Measurements from ENCODE around the gene SUSD6.
"Not testable (repeated sequence)": the region's sequence is repeated elsewhere in the genome, so short reads cannot be mapped to it uniquely, and the experiment has no call there.

SUSD6 gene

DNA sequence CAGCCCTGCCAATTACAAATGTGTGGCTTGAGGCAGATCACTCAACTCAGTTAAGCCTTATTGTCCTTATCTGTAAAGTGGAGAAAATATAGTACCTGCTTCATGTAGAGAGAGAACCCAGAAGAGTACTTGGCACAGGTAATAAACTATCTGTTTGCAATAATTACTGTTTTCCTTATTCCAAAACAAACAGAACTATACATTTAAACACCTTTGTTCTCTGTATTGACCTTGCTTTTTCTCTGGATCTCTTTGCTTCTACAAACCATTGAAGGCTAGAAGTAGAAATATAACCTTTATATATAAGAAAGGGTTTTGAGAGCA is 84.8 kb downstream of the SUSD6 start:
- Mint-ChIP-seq H3K4me1 (peaks cover 91% of the 10 kb centered on the region), H3K36me3 (peaks cover 20% of the 10 kb centered on the region), H3K9me3 (no peaks in the 10 kb centered on the region), H3K27ac (peak overlapping the region; percentile 91), H3K27me3 (no peaks in the 10 kb centered on the region), H3K4me3 (peak overlapping the region; percentile 49)

DNA sequence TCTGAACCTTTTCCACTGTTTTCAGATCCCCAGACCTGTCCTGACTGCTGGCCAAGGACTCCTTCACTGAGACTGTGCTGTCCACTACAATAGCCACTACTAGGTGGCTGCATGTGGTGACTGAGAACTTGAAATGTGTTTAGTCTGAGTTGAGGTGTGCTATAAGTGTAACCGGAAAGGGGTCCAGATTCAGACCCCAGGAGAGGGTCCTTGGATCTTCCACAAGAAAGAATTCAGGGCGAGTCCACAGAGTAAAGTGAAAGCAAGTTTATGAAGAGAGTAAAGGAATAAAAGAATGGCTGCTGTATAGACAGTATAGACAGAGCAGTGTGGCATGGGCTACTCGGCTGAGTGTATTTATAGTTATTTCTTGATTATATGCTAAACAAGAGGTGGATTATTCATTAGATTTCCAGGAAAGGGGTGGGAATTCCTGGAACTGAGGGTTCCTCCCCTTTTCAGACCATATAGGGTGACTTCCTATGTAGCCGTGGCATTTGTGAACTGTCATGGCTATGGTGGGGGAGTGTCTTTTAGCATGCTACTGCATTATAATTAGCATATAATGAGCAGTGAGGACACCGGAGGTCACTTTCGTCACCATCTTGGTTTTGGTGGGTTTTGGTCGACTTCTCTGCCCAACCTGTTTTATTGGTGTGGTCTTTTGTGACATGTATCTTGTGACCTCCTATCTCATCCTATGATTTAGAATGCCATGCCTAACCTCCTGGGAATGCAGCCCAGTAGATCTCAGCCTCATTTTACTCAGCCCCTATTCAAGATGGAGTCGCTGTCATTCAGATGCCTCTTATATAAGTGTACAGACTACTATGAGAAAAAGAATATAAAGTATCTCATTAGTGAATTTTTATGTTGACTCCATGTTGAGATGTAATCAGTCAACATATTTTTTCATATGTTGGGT is 85.5 kb downstream of the SUSD6 start:
- peaks cover 18% of the 10 kb centered on the region for H3K36me3 Mint-ChIP-seq
- H3K4me3 Mint-ChIP-seq, result peak overlapping the region; percentile 37
- H3K9me3 Mint-ChIP-seq, result no peaks in the 10 kb centered on the region
- no peaks in the 10 kb centered on the region for H3K27me3 Mint-ChIP-seq
- H3K4me1 Mint-ChIP-seq, result peaks cover 90% of the 10 kb centered on the region
- H3K27ac Mint-ChIP-seq, result peak overlapping the region; percentile 96

DNA sequence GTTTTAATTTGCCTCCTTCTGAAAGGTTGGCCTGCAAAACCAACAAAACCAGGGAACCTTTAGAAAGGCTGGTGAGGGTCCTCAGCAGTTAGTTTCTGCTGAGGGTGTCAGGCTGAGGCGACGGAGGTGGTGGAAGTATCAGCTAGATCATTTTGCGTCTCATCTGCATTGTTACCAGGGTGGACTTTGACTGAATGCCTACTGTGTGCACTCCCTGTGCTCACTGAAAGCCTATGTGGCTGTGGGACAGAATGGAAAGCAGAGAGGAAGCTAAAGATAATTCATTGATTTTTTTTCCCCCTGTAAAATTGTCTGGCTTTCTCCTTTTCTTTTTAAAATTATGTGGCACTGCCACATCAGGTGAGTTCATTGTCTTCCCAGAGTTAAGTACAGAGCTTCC is 87.2 kb downstream of the SUSD6 start:
- H3K9me3 Mint-ChIP-seq, result no peaks in the 10 kb centered on the region
- peaks cover 17% of the 10 kb centered on the region for H3K36me3 Mint-ChIP-seq
- H3K4me3 Mint-ChIP-seq, result no peak overlapping the region
- peak overlapping the region; percentile 36 for H3K27ac Mint-ChIP-seq
- no peaks in the 10 kb centered on the region for H3K27me3 Mint-ChIP-seq
- H3K4me1 Mint-ChIP-seq, result peaks cover 89% of the 10 kb centered on the region

DNA sequence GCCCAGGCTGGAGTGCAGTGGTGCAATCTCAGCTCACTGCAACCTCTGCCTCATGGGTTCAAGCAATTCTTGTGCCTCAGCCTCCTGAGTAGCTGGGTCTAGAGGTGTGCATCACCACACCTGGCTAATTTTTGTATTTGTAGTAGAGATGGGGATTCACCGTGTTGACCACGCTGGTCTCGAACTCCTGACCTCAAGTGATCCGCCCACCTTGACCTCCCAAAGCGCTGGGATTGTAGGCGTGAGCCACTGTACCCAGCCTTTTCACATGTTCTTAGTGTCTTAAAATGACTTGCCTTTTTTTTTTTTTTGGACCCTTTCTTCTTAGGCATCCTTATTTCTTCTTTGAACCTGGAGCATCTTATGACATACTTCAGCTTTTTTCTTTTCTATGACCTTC is 87.8 kb downstream of the SUSD6 start:
- H3K4me3 Mint-ChIP-seq, H3K9me3 Mint-ChIP-seq, H3K27me3 Mint-ChIP-seq: not testable (repeated sequence)
- H3K27ac Mint-ChIP-seq, result peak overlapping the region; percentile 84
- H3K4me1 Mint-ChIP-seq, result peaks cover 89% of the 10 kb centered on the region
- peaks cover 17% of the 10 kb centered on the region for H3K36me3 Mint-ChIP-seq

DNA sequence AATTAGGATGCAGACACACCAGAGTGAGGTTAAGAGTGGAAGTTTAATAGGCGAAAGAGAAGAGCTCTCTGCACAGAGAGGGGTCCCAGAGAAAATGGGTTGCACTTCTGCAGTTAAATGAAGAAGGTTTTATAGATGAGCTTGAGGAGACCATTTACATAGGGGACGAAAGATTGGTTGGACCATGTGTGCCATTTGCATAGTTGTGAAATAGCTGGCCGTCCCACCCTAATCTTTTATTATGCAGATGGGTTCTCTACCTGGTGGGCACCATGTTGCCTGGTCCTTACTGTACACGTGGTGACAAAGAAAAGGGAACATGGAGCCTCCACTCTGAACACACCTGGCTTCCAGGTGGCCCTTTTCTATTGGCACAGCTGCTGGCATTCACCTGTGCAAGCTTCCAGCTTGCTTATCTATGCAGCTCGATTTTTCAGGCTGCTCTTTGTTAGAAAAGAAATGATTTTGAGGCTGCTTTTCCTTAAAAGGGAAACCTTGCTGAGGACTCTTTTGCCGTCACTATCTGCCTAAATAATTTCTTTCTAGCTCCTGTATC is 88.4 kb downstream of the SUSD6 start:
- H3K36me3 Mint-ChIP-seq, result peaks cover 18% of the 10 kb centered on the region
- no peaks in the 10 kb centered on the region for H3K27me3 Mint-ChIP-seq
- peak overlapping the region; percentile 84 for H3K27ac Mint-ChIP-seq
- H3K4me3 Mint-ChIP-seq, result no peak overlapping the region
- H3K9me3 Mint-ChIP-seq, result no peaks in the 10 kb centered on the region
- H3K4me1 Mint-ChIP-seq, result peaks cover 84% of the 10 kb centered on the region

DNA sequence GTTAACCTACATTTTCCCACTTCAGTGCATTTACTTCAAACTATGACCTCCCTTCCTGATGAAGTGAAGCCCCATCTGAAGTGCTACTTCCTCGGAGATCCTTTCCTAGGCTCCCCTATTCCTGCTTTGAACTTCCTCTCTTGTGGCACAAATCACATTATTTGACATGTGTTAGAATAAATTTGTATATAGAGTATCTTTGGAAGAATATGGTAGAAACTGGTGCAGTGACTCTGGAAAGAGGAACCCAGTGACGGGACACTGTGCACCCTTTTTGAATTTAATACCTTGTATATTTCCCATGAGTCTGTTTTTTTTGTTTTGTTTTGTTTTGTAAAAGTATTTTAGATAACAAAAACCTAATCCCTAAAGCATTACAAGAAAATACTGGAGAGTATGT is 89.2 kb downstream of the SUSD6 start:
- Mint-ChIP-seq H3K36me3 (peaks cover 18% of the 10 kb centered on the region), H3K9me3 (no peaks in the 10 kb centered on the region), H3K4me3 (no peak overlapping the region), H3K27ac (peak overlapping the region; percentile 41), H3K27me3 (no peaks in the 10 kb centered on the region), H3K4me1 (peaks cover 77% of the 10 kb centered on the region)

DNA sequence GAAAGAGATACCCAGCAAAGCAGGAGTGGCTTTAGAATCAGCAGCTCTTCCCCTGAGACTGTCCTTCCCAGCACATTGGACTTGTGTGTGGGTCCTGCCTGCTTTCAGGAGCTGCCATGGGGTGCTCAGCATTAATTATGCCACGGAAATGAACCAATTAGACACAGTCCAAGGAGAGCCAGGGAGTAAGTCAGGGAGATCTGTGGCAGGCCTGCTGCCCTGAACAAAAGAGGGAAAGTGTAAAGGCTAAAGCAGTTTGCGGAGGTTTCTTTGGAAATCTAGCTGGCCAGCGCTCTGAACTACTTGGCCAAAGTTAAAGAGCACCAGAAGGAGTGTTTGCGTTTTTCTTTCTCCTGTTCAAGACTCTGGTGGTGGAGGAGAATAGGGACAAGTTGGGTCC is 89.9 kb downstream of the SUSD6 start:
- H3K36me3 Mint-ChIP-seq, result peaks cover 18% of the 10 kb centered on the region
- H3K4me3 Mint-ChIP-seq, result no peak overlapping the region
- H3K4me1 Mint-ChIP-seq, result peaks cover 76% of the 10 kb centered on the region
- no peaks in the 10 kb centered on the region for H3K9me3 Mint-ChIP-seq
- peak overlapping the region; percentile 59 for H3K27ac Mint-ChIP-seq
- H3K27me3 Mint-ChIP-seq, result no peaks in the 10 kb centered on the region

DNA sequence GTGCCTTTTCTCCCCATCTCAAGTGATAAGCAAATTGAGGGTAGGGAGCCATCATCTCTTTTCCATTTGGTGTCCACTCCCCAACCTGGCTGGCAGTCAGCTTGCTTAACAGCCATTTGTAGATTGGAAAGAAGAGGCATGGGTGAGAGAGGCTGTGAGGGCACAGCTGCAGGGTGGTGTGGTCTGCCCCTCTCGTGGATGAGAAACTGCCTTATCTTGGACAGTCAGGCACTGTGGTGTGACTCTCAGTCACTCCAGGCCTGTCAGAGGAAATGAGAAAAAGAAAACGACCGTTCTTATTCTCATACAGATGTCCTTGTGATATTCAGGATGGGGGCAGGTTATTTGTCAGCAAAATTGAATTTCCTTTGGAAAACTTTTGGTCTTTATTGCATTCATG is 90.5 kb downstream of the SUSD6 start:
- peaks cover 21% of the 10 kb centered on the region for H3K36me3 Mint-ChIP-seq
- H3K27me3 Mint-ChIP-seq, result no peaks in the 10 kb centered on the region
- no peak overlapping the region for H3K4me3 Mint-ChIP-seq
- H3K4me1 Mint-ChIP-seq, result peaks cover 70% of the 10 kb centered on the region
- H3K27ac Mint-ChIP-seq, result no peak overlapping the region
- no peaks in the 10 kb centered on the region for H3K9me3 Mint-ChIP-seq

DNA sequence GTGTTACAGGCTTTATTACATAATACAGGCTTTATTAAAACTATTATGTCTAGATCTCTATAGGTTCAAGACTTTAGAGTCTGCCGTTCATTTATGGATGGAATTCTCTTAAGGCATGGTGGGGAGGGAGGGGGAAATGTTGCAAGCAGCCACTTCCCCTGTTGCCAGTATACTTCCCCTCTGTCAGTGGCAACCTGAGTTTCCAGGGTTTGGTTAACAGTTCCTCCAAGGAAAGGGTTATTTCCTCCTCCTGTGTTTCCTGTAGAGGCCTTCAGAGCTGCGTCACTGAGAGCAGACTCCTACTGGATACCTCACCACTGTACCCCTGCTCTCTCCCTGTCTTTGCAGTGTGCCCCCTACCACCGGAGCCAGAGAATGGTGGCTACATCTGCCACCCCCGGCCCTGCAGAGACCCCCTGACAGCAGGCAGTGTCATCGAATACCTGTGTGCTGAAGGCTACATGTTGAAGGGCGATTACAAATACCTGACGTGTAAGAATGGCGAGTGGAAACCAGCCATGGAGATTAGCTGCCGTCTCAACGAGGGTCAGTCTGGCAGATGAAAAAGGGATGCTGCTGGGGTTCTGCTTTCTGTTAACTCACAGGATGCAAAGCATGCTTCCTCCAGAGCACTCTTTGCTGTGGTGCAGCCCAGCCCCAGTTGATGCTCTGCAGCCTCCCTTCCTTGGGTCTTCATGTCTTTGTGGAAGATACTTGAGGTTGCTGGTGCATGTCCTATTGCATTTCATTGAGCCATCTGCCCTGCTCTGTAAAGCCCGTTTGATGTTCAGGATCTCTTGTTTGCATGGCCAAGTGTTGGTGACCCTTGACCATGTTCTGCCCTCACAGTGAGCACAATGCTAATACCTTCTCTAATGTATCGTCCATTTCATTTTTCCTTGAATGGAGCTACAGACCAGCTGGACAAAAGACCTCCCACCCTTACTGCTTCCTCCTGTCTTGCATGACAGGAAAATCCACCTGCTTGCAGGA is 91.9 kb downstream of the SUSD6 start:
- H3K4me3 Mint-ChIP-seq, result no peak overlapping the region
- H3K27me3 Mint-ChIP-seq, result no peaks in the 10 kb centered on the region
- H3K4me1 Mint-ChIP-seq, result peaks cover 60% of the 10 kb centered on the region
- no peaks in the 10 kb centered on the region for H3K9me3 Mint-ChIP-seq
- H3K27ac Mint-ChIP-seq, result peak overlapping the region; percentile 63
- peaks cover 21% of the 10 kb centered on the region for H3K36me3 Mint-ChIP-seq

DNA sequence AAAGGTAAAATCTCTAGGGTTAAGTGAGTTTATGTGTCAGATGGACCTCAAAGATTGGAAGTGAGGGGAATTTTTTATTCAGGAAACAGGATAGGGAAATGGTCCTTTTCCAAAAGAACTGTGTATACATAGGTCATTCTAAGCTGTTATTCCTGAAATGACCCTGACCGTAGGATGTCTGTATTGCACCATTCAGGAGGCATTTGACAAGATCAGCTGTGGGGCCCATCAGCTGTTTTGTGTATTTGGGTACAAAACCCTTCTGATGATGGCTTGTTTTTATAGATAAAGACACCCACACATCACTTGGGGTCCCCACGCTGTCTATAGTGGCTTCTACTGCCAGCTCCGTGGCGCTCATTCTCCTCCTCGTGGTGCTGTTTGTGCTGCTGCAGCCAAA is 92.9 kb downstream of the SUSD6 start:
- peaks cover 23% of the 10 kb centered on the region for H3K36me3 Mint-ChIP-seq

DNA sequence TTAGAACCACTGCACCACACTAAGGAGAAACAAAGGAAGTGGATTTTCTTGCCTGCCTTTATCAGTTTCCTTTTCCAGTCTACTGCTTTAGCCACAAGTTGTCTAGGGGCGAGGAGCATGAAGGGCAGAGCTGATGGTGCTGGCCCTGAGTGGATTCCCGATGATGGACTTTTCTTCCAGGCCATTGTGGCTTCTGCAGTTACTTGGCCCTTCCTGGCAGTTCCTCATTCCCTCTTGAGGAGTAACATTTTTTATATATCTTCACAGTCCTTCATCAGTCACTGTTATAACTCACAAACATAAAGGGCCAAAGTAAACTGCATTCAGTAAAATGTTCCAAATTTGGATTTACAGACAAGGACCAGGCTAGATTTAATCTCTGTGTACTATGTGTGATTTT is 94.3 kb downstream of the SUSD6 start:
- Mint-ChIP-seq H3K27ac (peak overlapping the region; percentile 4), H3K4me1 (peaks cover 46% of the 10 kb centered on the region), H3K9me3 (no peaks in the 10 kb centered on the region), H3K4me3 (no peak overlapping the region), H3K27me3 (no peaks in the 10 kb centered on the region), H3K36me3 (peaks cover 20% of the 10 kb centered on the region)

More for the DNA sequence above, 92.9 kb downstream of the SUSD6 start:
- H3K9me3 Mint-ChIP-seq, result no peaks in the 10 kb centered on the region
- no peak overlapping the region for H3K4me3 Mint-ChIP-seq
- H3K27ac Mint-ChIP-seq, result peak overlapping the region; percentile 57
- no peaks in the 10 kb centered on the region for H3K27me3 Mint-ChIP-seq
- H3K4me1 Mint-ChIP-seq, result peaks cover 56% of the 10 kb centered on the region

DNA sequence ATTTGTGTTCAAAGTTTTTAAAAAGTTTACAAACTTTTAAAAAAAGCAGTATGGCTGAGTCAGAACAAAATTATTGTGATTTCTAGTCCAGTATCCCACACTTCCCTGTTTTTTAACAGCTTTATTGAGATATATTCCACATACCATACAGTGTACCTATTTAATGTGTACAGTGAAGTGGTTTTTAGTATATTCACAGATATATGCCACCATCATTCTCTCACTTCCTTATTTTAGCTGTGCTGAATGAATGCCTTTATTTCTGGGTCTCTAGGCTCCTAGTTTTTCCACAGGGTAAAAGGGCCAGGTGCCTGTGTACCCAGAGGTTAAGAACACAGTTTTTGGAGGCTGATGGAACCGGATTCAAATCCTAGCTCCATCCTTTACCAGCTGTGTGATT is 96.7 kb downstream of the SUSD6 start:
- Mint-ChIP-seq H3K27me3 (no peaks in the 10 kb centered on the region), H3K27ac (no peak overlapping the region), H3K4me3 (no peak overlapping the region), H3K4me1 (peaks cover 44% of the 10 kb centered on the region), H3K9me3 (no peaks in the 10 kb centered on the region), H3K36me3 (peaks cover 20% of the 10 kb centered on the region)

DNA sequence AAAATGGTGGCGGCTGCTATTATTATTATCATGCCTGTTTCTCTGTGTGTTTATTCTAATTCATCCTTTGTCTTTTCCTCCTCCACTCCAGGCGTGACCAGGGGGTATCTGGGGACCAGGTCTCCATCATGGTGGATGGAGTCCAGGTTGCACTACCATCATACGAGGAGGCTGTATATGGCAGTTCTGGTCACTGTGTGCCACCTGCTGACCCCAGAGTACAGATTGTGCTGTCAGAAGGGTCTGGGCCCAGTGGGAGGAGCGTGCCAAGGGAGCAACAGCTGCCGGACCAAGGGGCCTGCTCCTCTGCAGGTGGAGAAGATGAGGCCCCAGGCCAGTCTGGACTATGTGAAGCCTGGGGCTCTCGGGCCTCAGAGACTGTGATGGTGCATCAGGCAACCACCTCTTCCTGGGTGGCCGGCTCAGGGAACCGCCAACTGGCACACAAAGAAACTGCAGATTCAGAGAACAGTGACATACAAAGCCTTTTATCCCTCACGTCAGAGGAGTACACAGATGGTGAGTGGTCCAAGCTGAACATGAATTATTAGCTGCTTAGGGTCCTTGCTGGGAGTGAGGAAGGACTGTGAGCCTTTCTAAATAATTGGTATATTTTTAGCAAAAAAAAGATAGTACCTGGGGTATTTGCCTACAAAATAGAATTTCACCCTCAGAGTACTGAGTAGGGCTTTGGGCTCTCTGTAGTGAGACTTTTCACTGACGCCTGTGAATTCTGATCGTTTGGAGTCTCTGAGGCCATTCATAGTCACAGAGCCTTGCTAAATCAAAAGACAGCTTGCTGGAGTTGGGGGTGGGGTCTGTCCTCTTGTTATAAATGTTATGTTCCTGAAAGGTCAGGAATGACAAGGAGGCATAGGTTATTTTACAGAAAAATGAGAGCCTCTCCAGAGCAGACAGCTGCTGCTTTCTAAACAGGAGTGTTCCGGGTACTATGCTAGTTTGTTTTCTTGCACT is 97.5 kb downstream of the SUSD6 start:
- no peaks in the 10 kb centered on the region for H3K27me3 Mint-ChIP-seq
- peaks cover 23% of the 10 kb centered on the region for H3K36me3 Mint-ChIP-seq
- H3K4me1 Mint-ChIP-seq, result peaks cover 41% of the 10 kb centered on the region

DNA sequence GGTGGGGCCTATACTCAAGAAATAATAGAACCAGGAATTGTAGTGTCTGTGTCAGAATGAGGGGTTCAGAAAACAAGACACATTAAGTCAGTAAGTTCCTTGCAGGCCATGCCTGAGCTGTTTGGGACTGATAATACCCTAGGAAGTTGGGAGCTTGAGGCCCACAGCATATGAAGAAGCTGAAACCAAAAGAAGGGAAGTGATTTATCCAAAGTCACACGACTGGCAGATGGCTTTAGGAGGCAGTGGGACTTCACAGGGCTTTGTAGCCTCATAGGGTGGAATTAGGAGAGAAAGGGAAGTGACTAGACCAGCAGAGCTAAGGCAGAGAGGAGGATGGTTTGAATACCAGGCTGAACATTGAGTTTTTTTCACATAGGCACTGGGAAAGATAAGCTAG is 99.0 kb downstream of the SUSD6 start:
- peaks cover 45% of the 10 kb centered on the region for H3K4me1 Mint-ChIP-seq
- peaks cover 22% of the 10 kb centered on the region for H3K36me3 Mint-ChIP-seq
- H3K4me3 Mint-ChIP-seq, result no peak overlapping the region
- peak overlapping the region; percentile 86 for H3K27ac Mint-ChIP-seq
- no peaks in the 10 kb centered on the region for H3K27me3 Mint-ChIP-seq
- H3K9me3 Mint-ChIP-seq, result no peaks in the 10 kb centered on the region

More for the DNA sequence above, 97.5 kb downstream of the SUSD6 start:
- H3K4me3 Mint-ChIP-seq, result no peak overlapping the region
- H3K9me3 Mint-ChIP-seq, result no peaks in the 10 kb centered on the region
- peak overlapping the region; percentile 30 for H3K27ac Mint-ChIP-seq

DNA sequence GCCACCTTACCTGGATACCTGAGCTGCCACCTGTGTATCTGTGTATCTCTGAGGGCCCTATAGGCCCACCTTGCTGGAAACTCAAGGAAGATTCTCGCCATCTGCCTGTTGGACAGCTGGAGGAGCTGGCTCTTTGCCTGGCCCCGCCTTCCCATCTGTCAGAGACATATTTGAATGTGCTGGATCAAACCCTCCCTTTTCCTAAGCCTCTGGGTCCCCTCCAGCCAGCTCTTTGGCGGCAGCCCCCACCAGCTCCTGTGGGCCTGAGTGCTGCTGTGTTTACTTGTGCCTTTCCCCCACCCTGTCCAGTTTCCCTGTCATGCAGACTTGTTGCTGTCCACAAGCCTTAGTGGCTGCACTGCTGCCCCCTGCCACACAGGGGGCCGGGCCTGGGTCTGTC is 99.7 kb downstream of the SUSD6 start:
- peaks cover 25% of the 10 kb centered on the region for H3K36me3 Mint-ChIP-seq
- H3K9me3 Mint-ChIP-seq, result no peaks in the 10 kb centered on the region
- H3K4me1 Mint-ChIP-seq, result peaks cover 44% of the 10 kb centered on the region
- H3K4me3 Mint-ChIP-seq, result no peak overlapping the region
- no peak overlapping the region for H3K27ac Mint-ChIP-seq
- H3K27me3 Mint-ChIP-seq, result no peaks in the 10 kb centered on the region
